HG02852 (cell line): ENCODE data around the gene LILRA6.
A peak's percentile ranks its signal among the peaks of the same experiment; 100 is the strongest.
"Not testable (repeated sequence)": the region's sequence is repeated elsewhere in the genome, so short reads cannot be mapped to it uniquely, and the experiment has no call there.

Experiments
- ATAC-seq: cut with Tn5 transposase; IDR thresholded peaks from one replicate; pipeline ENCODE4 v1.9.1; 2021; ENCODE audit warnings: mild to moderate bottlenecking, moderate library complexity; ENCODE audit not compliant: unreplicated experiment

LILRA6 gene

GRCh38 chr19:54233941-54234340 is 8.6 kb downstream of the LILRA6 start:
- no peak for ATAC-seq

DNA sequence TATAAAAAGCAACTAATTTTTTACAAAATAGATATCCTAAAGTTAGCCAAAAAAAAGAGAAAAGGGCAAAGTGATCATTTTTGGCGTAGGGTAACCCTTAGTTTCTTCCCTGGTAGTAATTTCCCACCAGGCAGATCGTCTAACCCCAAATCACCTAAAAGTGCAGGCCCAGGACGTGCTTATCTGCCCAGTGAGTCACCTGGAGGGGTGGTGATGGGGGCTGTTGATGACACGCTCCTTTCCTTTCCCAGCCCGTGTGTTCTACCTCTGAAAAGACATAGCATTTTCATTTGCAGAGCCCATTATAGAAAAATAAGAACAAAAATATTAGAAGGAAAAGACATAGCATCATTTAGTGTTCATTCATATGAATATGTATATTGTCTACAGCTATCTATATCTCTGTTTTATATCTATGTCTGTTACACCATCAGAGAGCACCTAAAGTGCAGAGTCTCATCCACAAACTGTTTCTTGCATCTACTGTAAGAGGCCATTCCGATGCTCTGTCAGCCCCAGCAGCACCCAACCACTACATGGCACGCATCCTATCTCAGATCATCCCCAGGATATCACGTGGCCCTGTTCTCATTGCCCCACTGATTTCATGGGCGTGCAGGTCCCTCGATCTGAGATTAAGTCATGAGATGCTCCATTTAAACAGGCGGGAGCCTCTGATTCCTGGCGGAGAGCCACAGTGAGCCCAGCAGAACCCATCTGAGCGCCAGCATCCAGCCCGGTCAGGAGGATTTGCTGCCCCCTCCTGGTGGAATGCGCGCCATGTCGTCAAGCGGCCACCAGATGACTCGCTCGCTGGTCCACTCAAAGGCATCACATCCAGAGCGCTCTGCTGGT is 11.3 kb downstream of the LILRA6 start:
- ATAC-seq = peak; percentile 64

GRCh38 chr19:54230031-54230430 is 12.6 kb downstream of the LILRA6 start:
- ATAC-seq = no peak

DNA sequence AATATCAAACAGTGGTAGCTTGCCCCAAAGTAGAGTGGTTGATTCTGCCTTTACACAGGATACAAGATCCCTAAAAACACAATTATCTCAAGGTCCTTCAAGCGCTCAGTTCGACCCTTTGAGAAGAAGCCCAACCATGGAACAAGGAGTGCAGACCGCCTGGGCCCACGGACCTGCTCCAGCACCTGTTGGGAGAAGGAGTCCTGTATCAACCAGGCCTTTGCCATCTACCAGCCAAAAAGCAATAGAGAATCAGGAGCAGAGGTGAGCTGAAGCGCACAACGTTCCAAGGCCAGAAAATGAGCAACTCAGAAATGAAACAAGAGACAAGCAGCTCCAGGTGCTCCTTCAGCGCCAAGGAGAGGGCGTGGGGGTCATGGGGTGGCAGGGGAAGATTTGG is 13.4 kb downstream of the LILRA6 start:
- ATAC-seq = no peak

DNA sequence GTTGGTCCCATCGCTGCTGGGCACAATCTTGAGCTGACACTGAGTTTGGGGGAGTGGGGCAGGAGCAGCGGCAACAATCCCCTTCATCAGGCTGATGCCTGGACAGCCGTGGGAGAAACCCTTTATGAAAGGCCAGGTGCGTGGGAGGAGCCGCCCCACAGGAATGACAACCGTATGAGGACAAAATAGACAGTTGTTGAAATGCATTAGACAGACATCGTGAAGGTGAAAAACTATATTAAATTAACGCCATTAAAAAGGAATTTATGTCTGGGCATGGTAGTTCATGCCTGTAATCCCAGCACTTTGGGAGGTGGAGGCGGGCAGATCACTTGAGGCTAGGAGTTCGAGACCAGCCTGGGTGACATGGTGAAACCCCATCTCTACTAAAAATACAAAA is 18.0 kb downstream of the LILRA6 start:
- not testable (repeated sequence) for ATAC-seq

GRCh38 chr19:54223937-54224281 is 18.7 kb downstream of the LILRA6 start:
- ATAC-seq = not testable (repeated sequence)

DNA sequence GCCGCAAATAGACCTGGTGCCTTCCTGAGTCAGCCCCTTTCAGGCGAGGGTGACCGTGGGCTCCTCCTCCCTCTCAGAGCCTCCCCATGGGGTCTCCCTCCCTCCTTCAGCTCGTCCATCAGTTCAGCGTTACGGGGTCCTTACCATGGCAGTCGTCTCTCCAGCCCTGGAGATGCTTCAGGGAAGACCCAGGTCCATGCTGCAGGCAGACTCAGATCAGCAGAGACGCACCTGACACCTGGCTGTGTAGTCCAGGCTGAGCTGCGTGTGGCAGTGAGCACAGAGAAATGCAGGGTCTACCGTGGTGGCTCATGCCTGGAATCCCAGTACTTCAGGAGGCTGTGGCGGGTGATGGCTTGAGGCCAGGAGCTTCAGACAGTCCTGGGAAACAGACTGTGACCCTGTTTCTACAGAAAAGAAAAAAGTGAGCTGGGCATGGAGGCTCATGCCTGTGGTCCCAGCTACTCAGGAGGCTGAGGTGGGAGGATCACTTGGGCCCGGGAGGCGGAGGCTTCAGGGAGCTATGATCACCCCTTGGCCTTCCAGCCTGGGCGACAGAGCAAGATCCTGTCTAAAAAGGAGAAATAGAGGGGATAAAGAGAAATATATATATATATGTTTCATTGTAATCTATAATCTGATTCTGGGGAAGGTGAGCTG is 19.2 kb downstream of the LILRA6 start:
- not testable (repeated sequence) for ATAC-seq

DNA sequence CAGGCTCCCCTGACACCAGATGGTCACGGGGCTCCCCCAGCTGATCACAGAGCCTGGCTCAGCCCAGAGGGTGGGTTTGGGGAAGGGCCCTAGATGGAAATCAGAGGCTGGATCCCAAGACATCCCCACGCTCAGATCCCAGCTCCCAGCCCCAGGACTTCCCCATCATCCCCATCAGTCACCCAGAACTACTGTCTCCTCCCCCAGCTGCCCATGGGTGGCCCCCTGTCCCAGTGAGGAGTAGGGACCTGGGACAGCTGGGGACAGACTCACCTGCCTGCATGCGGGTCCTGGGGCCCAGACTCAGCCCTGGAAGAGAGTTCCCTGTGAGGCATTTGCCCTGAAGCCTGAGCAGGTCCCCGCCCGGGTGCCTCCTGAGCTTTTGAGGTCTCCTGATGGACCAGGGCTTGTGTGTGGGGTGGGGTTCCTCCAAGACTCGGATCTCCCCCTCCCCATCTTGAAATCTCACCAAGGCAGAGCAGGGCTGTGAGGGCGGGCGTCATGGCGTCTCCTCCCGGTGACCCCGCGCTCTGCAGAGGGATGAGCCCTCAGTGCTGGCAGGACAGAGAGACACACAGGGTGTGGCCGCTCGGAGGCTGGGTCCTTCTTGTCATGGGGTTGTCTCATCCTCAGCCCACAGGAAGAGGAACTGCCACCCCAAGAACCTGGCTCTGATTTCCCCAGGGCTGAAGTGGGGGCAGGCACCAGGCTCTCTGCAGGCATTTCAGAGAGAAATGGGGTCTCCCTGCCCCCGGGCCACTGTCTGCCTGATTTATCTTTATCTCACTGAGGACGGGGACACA is 19.9 kb downstream of the LILRA6 start, which contains the start of gene LILRB3:
Gene LILRB3, minus strand, starts transcription at position 534 of the 803 bp plus-strand sequence. Its CDS starts 31 bp downstream, at position 503.
- not testable (repeated sequence) for ATAC-seq

DNA sequence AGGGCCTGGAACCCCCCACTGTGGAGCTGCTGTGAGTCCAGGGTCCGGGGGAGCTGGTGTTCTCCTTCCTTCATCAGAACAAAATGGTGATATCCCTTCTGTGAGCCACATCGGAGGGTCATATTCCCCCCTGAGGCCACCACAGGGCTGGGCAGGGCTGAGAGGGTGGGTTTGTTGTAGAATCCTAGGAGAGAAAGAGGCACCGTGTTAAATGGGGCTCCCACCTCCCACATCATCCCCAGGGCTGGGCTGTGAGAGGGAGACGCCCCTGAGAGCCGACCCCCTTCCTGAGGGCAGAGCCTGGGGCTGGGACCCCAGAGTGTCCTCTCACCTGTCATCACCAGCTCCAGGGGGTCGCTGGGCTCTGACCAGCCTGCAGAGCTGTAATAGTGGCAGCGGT is 20.6 kb downstream of the LILRA6 start:
- ATAC-seq = not testable (repeated sequence)

DNA sequence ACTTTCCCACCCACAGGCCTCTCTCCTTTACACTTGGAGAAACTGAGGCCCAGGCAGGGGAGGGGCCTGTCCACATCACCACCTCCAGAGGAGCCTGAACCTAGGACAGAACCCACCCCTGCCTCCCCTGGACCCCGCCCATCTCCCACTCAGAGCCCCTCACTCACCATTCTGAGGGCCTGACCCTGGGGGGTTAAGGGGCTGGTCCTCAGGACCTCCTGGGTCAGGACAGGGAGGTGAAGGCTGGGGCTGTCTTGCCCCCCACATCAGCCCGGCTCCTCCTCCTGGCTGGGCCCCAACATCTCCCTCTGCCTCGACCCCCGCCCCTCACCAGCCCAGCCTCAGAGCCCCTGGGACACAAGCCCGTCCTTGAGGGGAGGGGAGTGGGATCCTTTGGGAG is 22.9 kb downstream of the LILRA6 start:
- ATAC-seq = not testable (repeated sequence)

DNA sequence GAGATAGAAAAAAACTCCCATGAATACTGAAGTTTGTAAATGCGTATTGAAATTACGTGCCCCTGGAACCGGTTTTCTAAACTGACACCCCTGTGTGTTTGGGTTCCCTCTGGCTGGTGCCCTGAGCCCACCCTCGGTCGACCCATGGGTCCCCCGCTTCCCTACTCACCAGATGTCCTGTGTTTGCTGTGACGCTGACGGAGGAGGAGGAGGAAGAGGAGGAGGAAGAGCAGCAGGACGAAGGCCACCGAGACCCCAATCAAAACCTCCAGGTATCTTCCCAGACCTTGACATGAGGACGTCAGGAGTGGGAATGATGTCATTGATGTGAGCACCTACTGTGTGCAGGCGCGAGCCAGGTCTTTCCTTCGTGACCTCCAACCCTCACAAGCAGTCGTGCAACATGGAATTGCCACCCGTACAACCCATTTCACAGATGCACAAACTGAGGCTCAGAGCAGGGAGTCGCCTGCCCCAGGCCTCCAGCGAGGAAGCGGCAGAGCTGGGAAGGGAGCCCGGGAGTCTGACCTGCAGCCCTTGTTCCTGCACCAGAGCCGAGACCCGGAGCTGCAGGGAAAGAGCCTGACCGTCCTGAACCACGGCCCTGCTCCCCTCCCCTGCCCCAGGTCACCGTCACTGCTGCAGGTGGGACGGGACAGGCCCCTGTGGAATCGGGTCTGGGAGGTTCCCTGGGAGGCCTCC is 23.5 kb downstream of the LILRA6 start:
- no peak for ATAC-seq

- ATAC-seq = no peak
Measured at GRCh38 chr19:54218259-54218658, 24.3 kb downstream of the LILRA6 start.

DNA sequence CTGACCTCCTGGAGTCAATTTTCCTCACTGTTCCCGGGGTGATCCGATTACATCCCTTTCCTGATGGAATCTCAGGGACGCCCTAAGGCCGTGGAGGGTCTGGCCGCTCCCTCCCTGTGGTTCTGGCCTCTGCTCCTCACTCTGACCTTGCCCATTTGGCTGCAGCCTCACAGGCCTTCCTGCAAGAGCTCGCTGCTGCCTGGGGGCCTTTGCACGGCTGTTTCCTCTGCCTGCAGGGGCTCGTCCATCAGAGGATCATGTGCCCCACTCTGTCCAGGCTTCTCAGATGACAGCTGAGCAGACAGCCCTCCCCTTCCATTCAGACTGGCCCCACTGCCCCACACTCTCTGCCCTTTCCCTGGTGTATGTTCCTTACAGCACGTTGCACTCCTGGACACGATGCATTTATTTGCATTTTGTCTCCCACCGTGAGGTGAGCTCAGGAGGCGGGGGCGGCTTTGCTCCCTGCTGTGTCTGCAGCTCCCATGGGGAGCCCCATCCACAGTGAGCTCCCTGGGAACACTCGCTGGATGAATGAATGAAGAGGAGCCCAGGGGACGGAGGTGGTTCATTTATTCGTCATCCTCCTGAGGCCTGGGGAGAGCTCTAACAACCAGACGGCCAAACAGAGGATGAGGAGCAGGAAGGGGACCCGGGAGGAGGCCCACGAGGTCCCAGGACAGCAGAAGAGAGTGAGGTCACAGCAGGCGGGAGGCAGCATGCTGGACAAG is 24.9 kb downstream of the LILRA6 start:
- not testable (repeated sequence) for ATAC-seq

GRCh38 chr19:54216869-54217268 is 25.7 kb downstream of the LILRA6 start:
- no peak for ATAC-seq

DNA sequence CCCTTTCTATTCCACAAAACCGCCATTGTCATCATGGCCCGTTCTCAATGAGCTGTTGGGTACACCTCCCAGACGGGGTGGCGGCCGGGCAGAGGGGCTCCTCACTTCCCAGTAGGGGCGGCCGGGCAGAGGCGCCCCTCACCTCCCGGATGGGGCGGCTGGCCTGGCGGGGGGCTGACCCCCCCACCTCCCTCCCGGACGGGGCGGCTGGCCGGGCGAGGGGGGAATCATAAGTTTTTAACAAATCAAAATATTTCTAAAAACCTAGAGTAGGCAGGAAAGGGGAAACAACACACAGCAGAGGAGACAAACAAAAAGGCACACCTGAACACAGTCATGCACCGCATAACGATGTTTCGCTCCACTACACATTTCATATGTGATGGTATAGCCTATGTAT is 27.9 kb downstream of the LILRA6 start:
- not testable (repeated sequence) for ATAC-seq

DNA sequence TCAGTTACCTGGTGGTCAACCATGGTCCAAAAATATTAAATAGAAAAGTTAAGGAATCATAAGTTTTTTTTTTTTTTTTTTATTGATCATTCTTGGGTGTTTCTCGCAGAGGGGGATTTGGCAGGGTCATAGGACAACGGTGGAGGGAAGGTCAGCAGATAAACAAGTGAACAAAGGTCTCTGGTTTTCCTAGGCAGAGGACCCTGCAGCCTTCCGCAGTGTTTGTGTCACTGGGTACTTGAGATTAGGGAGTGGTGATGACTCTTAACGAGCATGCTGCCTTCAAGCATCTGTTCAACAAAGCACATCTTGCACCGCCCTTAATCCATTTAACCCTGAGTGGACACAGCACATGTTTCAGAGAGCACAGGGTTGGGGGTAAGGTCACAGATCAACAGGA is 28.4 kb downstream of the LILRA6 start:
- ATAC-seq = not testable (repeated sequence)

DNA sequence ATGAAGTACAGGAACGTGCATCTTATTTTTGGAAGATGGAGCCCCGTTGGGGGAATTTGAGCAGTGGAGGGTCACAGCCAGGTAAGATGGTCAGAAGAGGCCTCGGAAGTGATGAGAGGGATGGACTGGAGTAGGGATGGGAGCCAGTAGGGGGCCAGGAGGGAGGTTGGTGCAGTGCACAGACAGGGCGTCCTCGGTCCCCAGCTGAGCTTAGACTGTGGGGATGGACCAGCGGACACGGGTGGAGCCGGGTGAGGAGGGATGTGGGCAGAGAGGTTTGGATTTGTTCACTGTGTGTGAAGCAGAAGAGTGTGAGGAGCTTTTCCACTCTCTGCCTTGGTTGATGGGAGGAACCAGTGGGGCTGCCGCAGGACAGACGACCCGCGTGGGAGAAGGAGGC is 31.4 kb downstream of the LILRA6 start:
- no peak for ATAC-seq

DNA sequence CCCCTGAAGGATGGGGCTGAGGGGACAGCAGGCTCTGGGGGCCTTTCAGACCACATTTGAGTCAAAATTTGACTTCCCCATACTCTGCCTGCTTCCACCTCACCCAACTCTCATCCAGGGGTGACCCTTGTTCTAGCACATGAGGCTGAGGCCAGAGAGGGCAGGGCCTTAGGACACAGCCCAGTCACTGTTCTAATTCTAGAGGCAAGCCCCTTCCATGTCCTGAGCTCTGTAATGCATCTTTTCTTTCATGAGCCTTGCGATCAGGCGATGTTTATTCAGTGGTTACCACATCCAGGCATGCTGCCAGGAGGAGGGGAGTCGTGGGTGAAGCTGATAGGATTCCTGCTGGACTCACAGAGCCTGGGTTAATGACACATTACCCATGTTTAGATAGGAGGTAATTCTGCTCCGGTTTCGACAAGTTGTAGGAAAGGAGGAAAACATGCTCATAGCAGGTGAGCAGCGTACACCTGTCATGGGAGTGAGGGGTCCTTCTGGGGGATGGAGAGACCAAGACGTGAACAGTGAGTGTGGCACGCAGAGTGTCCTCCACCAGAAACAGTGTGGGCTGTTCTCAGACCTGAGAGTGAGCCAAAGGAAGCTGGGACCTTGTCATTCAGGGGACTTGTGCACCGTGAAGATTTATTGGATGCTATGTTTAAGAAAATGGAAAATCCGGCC is 32.6 kb downstream of the LILRA6 start:
- ATAC-seq = no peak

GRCh38 chr19:54209058-54209810 is 33.4 kb downstream of the LILRA6 start:
- no peak for ATAC-seq
